HEK293T (cell line): Measurements from ENCODE around the gene LPIN3.

Source experiments
- CTBP1 ChIP-seq: fragments of 450-650 bp; IDR thresholded peaks from 2 replicates; pipeline ENCODE4 v1.6.1; 2016; ENCODE audit warnings: borderline replicate concordance
- ELF4 ChIP-seq: fragments of 450-650 bp; IDR thresholded peaks from 2 replicates; pipeline ENCODE4 v1.6.1; 2017; ENCODE audit warnings: antibody characterized with exemption
- FOXA1 ChIP-seq: fragments of 450-650 bp; IDR thresholded peaks from 2 replicates; pipeline ENCODE4 v1.6.1; 2016; ENCODE audit warnings: mild to moderate bottlenecking
- TARDBP ChIP-seq: fragments of 450-650 bp; IDR thresholded peaks from 2 replicates; pipeline ENCODE4 v1.6.1; 2016
- ZNF384 ChIP-seq: fragments of 450-650 bp; IDR thresholded peaks from 2 replicates; pipeline ENCODE4 v1.6.1; 2016

DNA sequence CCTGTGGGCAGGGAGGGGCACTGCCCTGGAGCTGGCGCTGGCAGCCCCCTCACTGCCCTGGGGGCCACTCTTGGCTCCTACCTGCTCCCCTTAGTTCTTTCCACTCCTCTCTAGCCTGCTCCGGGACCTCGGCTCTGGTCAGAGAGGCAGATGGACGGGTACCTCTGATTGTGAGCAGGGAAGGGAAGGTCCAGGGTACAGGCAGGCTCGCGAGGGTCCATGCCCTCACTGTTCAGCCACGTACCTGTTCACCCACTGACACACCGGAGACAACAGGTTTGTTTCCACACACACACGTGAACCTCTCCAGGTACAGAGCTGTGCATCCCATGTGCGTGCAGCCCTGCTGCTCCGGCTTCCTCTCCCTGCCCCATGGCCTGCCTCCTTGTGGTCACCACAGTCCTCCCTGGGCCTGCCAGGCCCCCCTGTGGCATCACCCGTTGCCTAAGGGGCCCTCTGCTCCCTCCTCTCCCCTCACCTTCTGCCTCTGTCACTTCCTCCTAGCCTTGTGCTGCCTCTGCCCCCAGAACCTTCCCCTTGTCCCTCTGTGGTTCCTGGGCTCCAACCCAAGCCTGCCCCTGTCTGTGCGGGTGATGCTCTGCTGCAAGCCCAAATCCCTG, 23.7 kb downstream of the LPIN3 start:
- TF ChIP-seq TARDBP (no peak), FOXA1 (no peak), ZNF384 (no peak), ELF4 (no peak), CTBP1 (no peak)
